Sigmoid colon (tissue), 4 donors: ENCODE data around the gene PCDHA13.

ENCODE experiments used
- EP300 ChIP-seq, 4 donors: sonication (generic); formaldehyde crosslinking; IDR thresholded peaks; one replicate each; pipeline ENCODE4 v1.6.1; 2017; ENCODE audit warnings: antibody characterized with exemption in 4 of 4
- POLR2A ChIP-seq, 2 donors: fragments of 450-650 bp; IDR thresholded peaks; one replicate each; pipeline ENCODE4 v1.6.1; 2016; ENCODE audit warnings: antibody characterized with exemption in 2 of 2, mild to moderate bottlenecking in 2 of 2, moderate library complexity in 2 of 2
- POLR2AphosphoS5 ChIP-seq, 4 donors: sonication (generic); formaldehyde crosslinking; IDR thresholded peaks; one replicate each; pipeline ENCODE4 v1.6.1; 2017; ENCODE audit warnings: antibody characterized with exemption in 4 of 4
- TF ChIP-seq, protein P1 (sequence below), 4 experiments: fragments of 450-650 bp in 3 of 4; fragments of 200-600 bp in 1 of 4; IDR thresholded peaks; one replicate each; pipeline ENCODE4 v1.5.1; 2016 to 2019; ENCODE audit warnings: antibody characterized with exemption in 4 of 4, mild to moderate bottlenecking in 3 of 4, moderate library complexity in 2 of 4

DNA sequence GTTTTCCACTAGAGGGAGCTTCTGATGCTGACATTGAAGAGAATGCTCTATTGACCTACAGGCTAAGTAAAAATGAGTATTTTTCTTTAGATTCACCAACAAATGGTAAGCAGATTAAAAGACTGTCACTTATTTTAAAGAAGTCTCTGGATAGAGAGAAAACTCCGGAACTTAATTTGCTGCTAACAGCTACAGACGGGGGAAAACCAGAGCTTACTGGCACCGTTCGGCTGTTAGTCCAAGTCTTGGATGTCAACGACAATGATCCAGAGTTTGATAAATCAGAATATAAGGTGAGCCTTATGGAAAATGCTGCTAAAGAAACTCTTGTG, 12.4 kb upstream of the PCDHA13 start:
- TF ChIP-seq POLR2A (IDR thresholded peaks at IDR 0.05) (no peak), POLR2AphosphoS5 (IDR thresholded peaks at IDR 0.05) (no peak), EP300 (IDR thresholded peaks at IDR 0.05) (no peak)
- TF ChIP-seq, protein P1, sequence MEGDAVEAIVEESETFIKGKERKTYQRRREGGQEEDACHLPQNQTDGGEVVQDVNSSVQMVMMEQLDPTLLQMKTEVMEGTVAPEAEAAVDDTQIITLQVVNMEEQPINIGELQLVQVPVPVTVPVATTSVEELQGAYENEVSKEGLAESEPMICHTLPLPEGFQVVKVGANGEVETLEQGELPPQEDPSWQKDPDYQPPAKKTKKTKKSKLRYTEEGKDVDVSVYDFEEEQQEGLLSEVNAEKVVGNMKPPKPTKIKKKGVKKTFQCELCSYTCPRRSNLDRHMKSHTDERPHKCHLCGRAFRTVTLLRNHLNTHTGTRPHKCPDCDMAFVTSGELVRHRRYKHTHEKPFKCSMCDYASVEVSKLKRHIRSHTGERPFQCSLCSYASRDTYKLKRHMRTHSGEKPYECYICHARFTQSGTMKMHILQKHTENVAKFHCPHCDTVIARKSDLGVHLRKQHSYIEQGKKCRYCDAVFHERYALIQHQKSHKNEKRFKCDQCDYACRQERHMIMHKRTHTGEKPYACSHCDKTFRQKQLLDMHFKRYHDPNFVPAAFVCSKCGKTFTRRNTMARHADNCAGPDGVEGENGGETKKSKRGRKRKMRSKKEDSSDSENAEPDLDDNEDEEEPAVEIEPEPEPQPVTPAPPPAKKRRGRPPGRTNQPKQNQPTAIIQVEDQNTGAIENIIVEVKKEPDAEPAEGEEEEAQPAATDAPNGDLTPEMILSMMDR (IDR thresholded peaks at IDR 0.05) = no peak
